ENCODE measurements around the gene CARNS1. TPM values are rescaled to one million over a fixed set of nuclear protein-coding genes. Genes with fewer than 3 reads are reported as not detected.

The CARNS1 gene
- total and polyA plus RNA-seq, 9 of the 15 experiments (the other 6 are each of a cell fraction or from before 2014, with no cell fraction given): 0.01 to 0.18 (median 0.06) TPM; not detected in 3

DNA sequence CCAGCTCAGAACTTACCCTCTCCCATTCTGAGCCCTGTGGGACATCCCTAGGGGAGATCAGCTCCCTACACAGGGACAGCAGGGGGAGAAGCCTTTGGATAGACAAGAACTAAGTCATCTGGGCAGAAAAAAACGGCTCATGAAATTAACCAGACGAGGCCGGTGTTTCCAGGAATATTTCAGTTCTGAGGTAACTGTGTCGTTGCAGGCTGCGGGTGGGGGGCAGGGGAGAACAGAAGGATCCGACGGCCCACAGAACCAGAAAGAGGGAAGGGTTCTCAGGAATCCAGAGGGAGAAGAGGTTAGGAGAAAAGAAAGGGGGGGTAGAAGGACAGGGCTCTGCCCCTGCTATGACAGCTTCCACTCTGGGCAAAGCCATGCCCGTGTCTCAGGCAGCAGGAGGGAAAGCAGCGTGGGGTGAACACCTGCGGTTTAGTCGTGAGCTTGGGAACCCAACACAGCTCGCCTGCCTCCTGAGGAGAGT, 45.6 kb upstream of the CARNS1 start:
- no TSS peak for BruUV-seq (replicated peaks)
- H3K4me2 ChIP-seq (ENCODE audit: insufficient read depth, low read length): no peak overlapping the region; the same call in 1 of the 2 replicates
- no peaks in the 10 kb centered on the region for H3K9me3 ChIP-seq (replicated peaks; ENCODE audit: control insufficient read depth, insufficient read depth, low read depth, low read length)
- in situ Hi-C loops (cut with MboI): no loop called here
- ATAC-seq (no peak), FAIRE-seq (no peak), DNase-seq (ENCODE audit: extremely low read depth in 1 of 4, low spot score in 3 of 4) (no peak)
- peaks cover 39 to 75% of the 10 kb centered on the region in 2 experiments for H3K4me1 ChIP-seq (replicated peaks in 1 of 2; ENCODE audit: control insufficient read depth in 2 of 2, insufficient read depth in 2 of 2, low read length in 2 of 2)
- no peak overlapping the region for H3K4me3 ChIP-seq
- H3K79me2 ChIP-seq (ENCODE audit: control insufficient read depth, insufficient read depth, low read length): peaks cover 39% of the 10 kb centered on the region; the same call in 2 of the 3 replicates
- no peak overlapping the region for H2AFZ ChIP-seq (ENCODE audit: low read depth, low read length)
- POLR2A ChIA-PET: interaction anchor here (0.7 to 3.0 kb wide), 10 partner anchors 8 to 34 kb away, joined by 3 to 10 read pairs (median 4); partner anchors contain the start of gene PPP1CA
- intact Hi-C loops (cut with micrococcal nuclease): no loop called here
- H3K27me3 ChIP-seq (ENCODE audit: control insufficient read depth in 2 of 2, insufficient read depth in 2 of 2, low read length in 2 of 2): no peaks in the 10 kb centered on the region
- 31% methylated on average over 11 of the region's 12 CpGs for WGBS (ENCODE audit: insufficient coverage, low coverage, missing lambda C conversion rate)
- H3K9ac ChIP-seq (ENCODE audit: insufficient read depth in 1 of 2, low read depth in 2 of 2, low read length in 2 of 2): peak overlapping the region in 1 of 2 experiments; percentile 86; a peak in 2 of 4 replicates
- no peaks in the 10 kb centered on the region for H3K9me1 ChIP-seq (ENCODE audit: control insufficient read depth, insufficient read depth, low read length)
- no peaks in the 10 kb centered on the region for H4K20me1 ChIP-seq (replicated peaks; ENCODE audit: control insufficient read depth, insufficient read depth, low read length)
- no peaks in the 10 kb centered on the region for H3K36me3 ChIP-seq (ENCODE audit: control insufficient read depth, insufficient read depth, low read length)
- CTCF ChIA-PET (ENCODE audit: low intra/inter-chr PET ratio): no interaction called here
- no peak overlapping the region for H3K27ac ChIP-seq (ENCODE audit: extremely low read depth, low read depth, low read length)
- TF ChIP-seq MECOM (CRISPR knock-in tag; IDR thresholded peaks at IDR 0.05): no peak
- TF ChIP-seq MIER1 (IDR thresholded peaks at IDR 0.05; ENCODE audit: low read depth): no peak
- TF ChIP-seq NR2C1 (IDR thresholded peaks at IDR 0.05): no peak
- TF ChIP-seq NR2C1 (tag; IDR thresholded peaks at IDR 0.05): no peak
- TF ChIP-seq NEUROD1 (IDR thresholded peaks at IDR 0.05; ENCODE audit: borderline replicate concordance, low read depth, low read length, partially characterized antibody): no peak
- TF ChIP-seq, protein P1, sequence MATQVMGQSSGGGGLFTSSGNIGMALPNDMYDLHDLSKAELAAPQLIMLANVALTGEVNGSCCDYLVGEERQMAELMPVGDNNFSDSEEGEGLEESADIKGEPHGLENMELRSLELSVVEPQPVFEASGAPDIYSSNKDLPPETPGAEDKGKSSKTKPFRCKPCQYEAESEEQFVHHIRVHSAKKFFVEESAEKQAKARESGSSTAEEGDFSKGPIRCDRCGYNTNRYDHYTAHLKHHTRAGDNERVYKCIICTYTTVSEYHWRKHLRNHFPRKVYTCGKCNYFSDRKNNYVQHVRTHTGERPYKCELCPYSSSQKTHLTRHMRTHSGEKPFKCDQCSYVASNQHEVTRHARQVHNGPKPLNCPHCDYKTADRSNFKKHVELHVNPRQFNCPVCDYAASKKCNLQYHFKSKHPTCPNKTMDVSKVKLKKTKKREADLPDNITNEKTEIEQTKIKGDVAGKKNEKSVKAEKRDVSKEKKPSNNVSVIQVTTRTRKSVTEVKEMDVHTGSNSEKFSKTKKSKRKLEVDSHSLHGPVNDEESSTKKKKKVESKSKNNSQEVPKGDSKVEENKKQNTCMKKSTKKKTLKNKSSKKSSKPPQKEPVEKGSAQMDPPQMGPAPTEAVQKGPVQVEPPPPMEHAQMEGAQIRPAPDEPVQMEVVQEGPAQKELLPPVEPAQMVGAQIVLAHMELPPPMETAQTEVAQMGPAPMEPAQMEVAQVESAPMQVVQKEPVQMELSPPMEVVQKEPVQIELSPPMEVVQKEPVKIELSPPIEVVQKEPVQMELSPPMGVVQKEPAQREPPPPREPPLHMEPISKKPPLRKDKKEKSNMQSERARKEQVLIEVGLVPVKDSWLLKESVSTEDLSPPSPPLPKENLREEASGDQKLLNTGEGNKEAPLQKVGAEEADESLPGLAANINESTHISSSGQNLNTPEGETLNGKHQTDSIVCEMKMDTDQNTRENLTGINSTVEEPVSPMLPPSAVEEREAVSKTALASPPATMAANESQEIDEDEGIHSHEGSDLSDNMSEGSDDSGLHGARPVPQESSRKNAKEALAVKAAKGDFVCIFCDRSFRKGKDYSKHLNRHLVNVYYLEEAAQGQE (IDR thresholded peaks at IDR 0.05; ENCODE audit: borderline replicate concordance): peak; percentile 43; the same call in 1 of the 2 replicates
- TF ChIP-seq, protein P1 (CRISPR knock-in tag; IDR thresholded peaks at IDR 0.05; ENCODE audit: low read depth): no peak
- TF ChIP-seq PURB (CRISPR knock-in tag; IDR thresholded peaks at IDR 0.05; ENCODE audit: low read depth): no peak
- TF ChIP-seq MYNN (IDR thresholded peaks at IDR 0.05): no peak
- TF ChIP-seq MYNN (CRISPR knock-in tag; IDR thresholded peaks at IDR 0.05): no peak
- TF ChIP-seq, protein P2, sequence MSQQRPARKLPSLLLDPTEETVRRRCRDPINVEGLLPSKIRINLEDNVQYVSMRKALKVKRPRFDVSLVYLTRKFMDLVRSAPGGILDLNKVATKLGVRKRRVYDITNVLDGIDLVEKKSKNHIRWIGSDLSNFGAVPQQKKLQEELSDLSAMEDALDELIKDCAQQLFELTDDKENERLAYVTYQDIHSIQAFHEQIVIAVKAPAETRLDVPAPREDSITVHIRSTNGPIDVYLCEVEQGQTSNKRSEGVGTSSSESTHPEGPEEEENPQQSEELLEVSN (IDR thresholded peaks at IDR 0.05; ENCODE audit: borderline replicate concordance in 1 of 2, extremely low read depth in 1 of 2, insufficient read depth in 1 of 2, insufficient read length in 1 of 2, low read depth in 1 of 2, low read length in 1 of 2, poor library complexity in 1 of 2, severe bottlenecking in 1 of 2): peak in 1 of 2 experiments; percentile 23
- TF ChIP-seq, protein P3, sequence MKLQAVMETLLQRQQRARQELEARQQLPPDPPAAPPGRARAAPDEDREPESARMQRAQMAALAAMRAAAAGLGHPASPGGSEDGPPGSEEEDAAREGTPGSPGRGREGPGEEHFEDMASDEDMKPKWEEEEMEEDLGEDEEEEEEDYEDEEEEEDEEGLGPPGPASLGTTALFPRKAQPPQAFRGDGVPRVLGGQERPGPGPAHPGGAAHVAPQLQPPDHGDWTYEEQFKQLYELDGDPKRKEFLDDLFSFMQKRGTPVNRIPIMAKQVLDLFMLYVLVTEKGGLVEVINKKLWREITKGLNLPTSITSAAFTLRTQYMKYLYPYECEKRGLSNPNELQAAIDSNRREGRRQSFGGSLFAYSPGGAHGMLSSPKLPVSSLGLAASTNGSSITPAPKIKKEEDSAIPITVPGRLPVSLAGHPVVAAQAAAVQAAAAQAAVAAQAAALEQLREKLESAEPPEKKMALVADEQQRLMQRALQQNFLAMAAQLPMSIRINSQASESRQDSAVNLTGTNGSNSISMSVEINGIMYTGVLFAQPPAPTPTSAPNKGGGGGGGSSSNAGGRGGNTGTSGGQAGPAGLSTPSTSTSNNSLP (IDR thresholded peaks at IDR 0.05; ENCODE audit: borderline replicate concordance, low read depth, low read length): no peak

All from K562 (cell line).